NB4 (cell line): ENCODE data around the gene SCML1.

Experiments
- MAX ChIP-seq: IDR thresholded peaks from 2 replicates; pipeline ENCODE4 v1.6.1; 2011; ENCODE audit warnings: low read depth, low read length
- POLR2A ChIP-seq: IDR thresholded peaks from 2 replicates; pipeline ENCODE4 v1.6.1; 2011; ENCODE audit warnings: mild to moderate bottlenecking; ENCODE audit not compliant: insufficient read length; ENCODE audit errors: extremely low read depth

GRCh38 chrX:17743913-17744312 is 6.6 kb downstream of the SCML1 start:
- no peak for TF ChIP-seq POLR2A
- no peak for TF ChIP-seq MAX
